Measurements from ENCODE around the gene DCK. TPM values are rescaled to one million over a fixed set of nuclear protein-coding genes. Genes with fewer than 3 reads are reported as not detected.

DCK gene
- total and polyA plus RNA-seq, 12 donors = 2.5 to 9.3 (median 6.2) TPM

GRCh38 chr4:70984106-70984505 lies 9.3 kb upstream of the DCK start:
- TF ChIP-seq CTCF (IDR thresholded peaks at IDR 0.05) = no peak
- no peaks in the 10 kb centered on the region for H3K9me3 ChIP-seq
- H3K4me1 ChIP-seq = no peaks in the 10 kb centered on the region
- no peak overlapping the region for H3K4me3 ChIP-seq
- DNase-seq (no peak), ATAC-seq (no peak)
- no peaks in the 10 kb centered on the region for H3K27me3 ChIP-seq
- H3K27ac ChIP-seq = no peak overlapping the region
- H3K36me3 ChIP-seq = peaks cover 0 to 16% (median 0%) of the 10 kb centered on the region in 9 donors
- intact Hi-C loops (cut with DNase I) = no loop called here

DNA sequence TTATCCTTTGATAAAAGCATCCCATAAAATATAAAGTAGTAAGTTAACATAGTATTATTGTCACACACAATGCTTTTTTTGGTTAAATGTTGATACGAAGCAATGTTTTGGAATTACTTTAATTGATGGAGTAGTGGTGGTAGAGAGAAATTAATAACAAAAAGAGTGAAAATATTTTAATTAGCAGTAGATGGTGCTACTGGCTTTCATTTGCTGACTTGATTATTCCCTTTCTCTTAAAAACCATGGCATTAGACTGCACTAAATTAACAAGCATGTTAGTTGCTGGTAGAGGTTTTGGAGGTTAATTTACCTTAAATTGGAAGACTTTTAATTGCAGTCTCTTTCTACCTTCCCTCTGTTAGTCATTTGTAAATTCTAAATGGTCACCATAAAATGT lies 8.9 kb upstream of the DCK start:
- DNase-seq (no peak), ATAC-seq (no peak)
- Histone ChIP-seq H3K36me3 (peaks cover 0 to 11% (median 0%) of the 10 kb centered on the region in 9 donors), H3K4me3 (no peak overlapping the region), H3K9me3 (no peaks in the 10 kb centered on the region), H3K27ac (no peak overlapping the region), H3K4me1 (no peaks in the 10 kb centered on the region), H3K27me3 (no peaks in the 10 kb centered on the region)
- TF ChIP-seq CTCF (IDR thresholded peaks at IDR 0.05) = peak in 2 of 9 donors; percentile 10 to 16
- whole genome bisulfite sequencing, 2 donors = 91 to 96% methylated on average over 1 of the region's 1 CpG
- intact Hi-C loops (cut with DNase I) = no loop called here

DNA sequence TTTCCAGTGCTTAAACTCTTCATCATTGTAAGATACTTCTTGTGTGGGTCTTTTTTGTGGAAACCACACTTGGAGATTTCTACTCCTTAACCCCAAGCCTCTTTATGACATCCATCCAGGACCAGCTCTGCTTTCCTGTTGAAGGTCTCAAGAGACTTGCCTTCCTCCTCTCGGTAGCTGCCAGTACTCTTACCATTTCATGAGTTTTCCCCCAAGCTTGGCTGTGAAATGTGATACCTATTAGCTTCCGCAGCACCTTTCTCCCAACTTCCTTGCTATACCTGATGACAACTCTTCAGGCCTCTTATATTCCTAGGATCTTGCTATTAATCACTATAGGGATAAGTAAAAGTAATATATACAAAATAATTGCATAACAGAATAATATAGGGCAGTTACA lies 1.9 kb upstream of the DCK start:
- DNase-seq (no peak), ATAC-seq (no peak)
- no peaks in the 10 kb centered on the region for H3K36me3 ChIP-seq
- H3K4me1 ChIP-seq = peaks cover 0 to 36% (median 23%) of the 10 kb centered on the region in 9 donors
- H3K27me3 ChIP-seq = no peaks in the 10 kb centered on the region
- no peak overlapping the region for H3K27ac ChIP-seq
- no peak for TF ChIP-seq CTCF (IDR thresholded peaks at IDR 0.05)
- no peaks in the 10 kb centered on the region for H3K9me3 ChIP-seq
- intact Hi-C loops (cut with DNase I) = loop anchor here in 9 of 10 donors (5.0 to 10.0 kb wide), 6 partner anchors 87 to 157 kb away; partner anchors contain the start of genes GRSF1 (in 4 of the 9) and MOB1B (in 4 of the 9)
- 76 to 78% methylated on average over 2 of the region's 2 CpGs for WGBS, 2 donors
- no peak overlapping the region for H3K4me3 ChIP-seq

GRCh38 chr4:70992391-70992881 lies 1.0 kb upstream of the DCK start:
- Histone ChIP-seq H3K4me1 (peaks cover 0 to 44% (median 23%) of the 10 kb centered on the region in 9 donors), H3K36me3 (no peaks in the 10 kb centered on the region), H3K9me3 (no peaks in the 10 kb centered on the region), H3K27me3 (no peaks in the 10 kb centered on the region), H3K4me3 (peak overlapping the region in 8 of 10 donors; percentile 68 to 90 (median 82)), H3K27ac (peak overlapping the region in 9 of 10 donors; percentile 67 to 93 (median 87))
- no peak for TF ChIP-seq CTCF (IDR thresholded peaks at IDR 0.05)
- intact Hi-C loops (cut with DNase I) = loop anchor here in 9 of 10 donors (2.0 to 10.0 kb wide), 8 partner anchors 88 to 304 kb away; partner anchors contain the start of genes GRSF1 (in 5 of the 9), MOB1B (in 4 of the 9) and UTP3 (in 1 of the 9)
- DNase-seq (no peak), ATAC-seq (peak in 1 of 8 donors; percentile 22)
- 68 to 70% methylated on average over 5 of the region's 5 CpGs for WGBS, 2 donors

Data from heart right ventricle (tissue), 16 donors.